Esophagus muscularis mucosa (tissue), 4 donors: ENCODE results near the gene LIG3.

ENCODE experiments used
- CTCF ChIP-seq, 3 experiments: fragments of 200-600 bp in 2 of 3; fragments of 450-650 bp in 1 of 3; sonication (generic) in 2 of 3; IDR thresholded peaks; one replicate each; pipeline ENCODE4 v1.5.1; 2017 to 2019; ENCODE audit warnings: antibody characterized with exemption in 3 of 3, mild to moderate bottlenecking in 2 of 3, moderate library complexity in 1 of 3
- EP300 ChIP-seq: sonication (generic); formaldehyde crosslinking; IDR thresholded peaks from one replicate; pipeline ENCODE4 v1.6.1; 2017; ENCODE audit warnings: antibody characterized with exemption
- POLR2A ChIP-seq: fragments of 450-650 bp; IDR thresholded peaks from one replicate; pipeline ENCODE4 v1.6.1; 2017; ENCODE audit warnings: antibody characterized with exemption, moderate library complexity, mild to moderate bottlenecking, low read depth

GRCh38 chr17:34998205-34998604 lies 17.9 kb downstream of the LIG3 start:
- TF ChIP-seq CTCF (IDR thresholded peaks at IDR 0.05) (peak; percentile 57 to 76 (median 70)), POLR2A (no peak), EP300 (no peak)
